Activated naive CD4-positive, alpha-beta T cell treated with anti-CD3 and anti-CD28 coated beads, Interleukin-2, amount 50 U/mL, for 72 hours (primary cell): Measurements from ENCODE around the gene SAMD8. TPM values are rescaled to one million over a fixed set of nuclear protein-coding genes. Genes with fewer than 3 reads are reported as not detected.
"Not testable (repeated sequence)": the region's sequence is repeated elsewhere in the genome, so short reads cannot be mapped to it uniquely, and the experiment has no call there.

Experiments used
- ATAC-seq, 2 donors: fragments of 150-1000 bp; cut with Tn5 transposase; 2 replicates each; pipeline ENCODE4 v1.10.0; 2021; ENCODE audit warnings: mild to moderate bottlenecking in 2 of 2, moderate library complexity in 2 of 2
- DNase-seq, 2 donors: peaks; one replicate each; pipeline ENCODE4 v3.0.0; 2021 to 2022; ENCODE audit warnings: low spot score in 2 of 2
- H3K27ac Mint-ChIP-seq, 2 donors: one replicate each; pipeline ENCODE4 v1.8.0; 2022; ENCODE audit warnings: mild to moderate bottlenecking in 2 of 2, mixed read lengths in 2 of 2
- H3K36me3 Mint-ChIP-seq, 2 donors: one replicate each; pipeline ENCODE4 v1.8.0; 2022; ENCODE audit warnings: mixed read lengths in 2 of 2
- H3K9me3 Mint-ChIP-seq, 2 donors: one replicate each; pipeline ENCODE4 v1.8.0; 2022; ENCODE audit warnings: mixed read lengths in 2 of 2
- total RNA-seq, 2 donors: library from RNA; stranded (reverse); gene quantifications; one replicate each; pipeline ENCODE4 v1.2.3, GENCODE V29; 2022

The SAMD8 gene
- total RNA-seq, 2 donors from 2014 or later: 24.9 to 32.2 TPM

GRCh38 chr10:75115137-75115536 lies 3.7 kb downstream of the SAMD8 start:
- H3K27ac Mint-ChIP-seq: no peak overlapping the region
- H3K9me3 Mint-ChIP-seq: peaks cover 0 to under 1% of the 10 kb centered on the region in 2 donors
- peaks cover 8% of the 10 kb centered on the region in 2 donors for H3K36me3 Mint-ChIP-seq
- no peak for DNase-seq
- no peak for ATAC-seq

GRCh38 chr10:75116941-75117775 lies 5.7 kb downstream of the SAMD8 start:
- peak overlapping the region in 1 of 2 donors; percentile 9 for H3K27ac Mint-ChIP-seq
- not testable (repeated sequence) for H3K9me3 Mint-ChIP-seq, ATAC-seq, H3K36me3 Mint-ChIP-seq, DNase-seq

- H3K9me3 Mint-ChIP-seq: no peaks in the 10 kb centered on the region
- ATAC-seq: no peak
- DNase-seq: no peak
- H3K36me3 Mint-ChIP-seq: no peaks in the 10 kb centered on the region
- peak overlapping the region in 1 of 2 donors; percentile 9 for H3K27ac Mint-ChIP-seq
Measured at GRCh38 chr10:75117995-75118394, 6.5 kb downstream of the SAMD8 start.

GRCh38 chr10:75119444-75120066 lies 8.1 kb downstream of the SAMD8 start:
- not testable (repeated sequence) for H3K36me3 Mint-ChIP-seq, H3K27ac Mint-ChIP-seq, H3K9me3 Mint-ChIP-seq, DNase-seq, ATAC-seq

GRCh38 chr10:75121322-75121721 lies 9.9 kb downstream of the SAMD8 start:
- no peak for ATAC-seq
- DNase-seq: no peak
- peaks cover 0 to 6% of the 10 kb centered on the region in 2 donors for H3K36me3 Mint-ChIP-seq
- no peak overlapping the region for H3K27ac Mint-ChIP-seq
- no peaks in the 10 kb centered on the region for H3K9me3 Mint-ChIP-seq

- no peaks in the 10 kb centered on the region for H3K9me3 Mint-ChIP-seq
- peaks cover 0 to 6% of the 10 kb centered on the region in 2 donors for H3K36me3 Mint-ChIP-seq
- no peak overlapping the region for H3K27ac Mint-ChIP-seq
- ATAC-seq: no peak
- DNase-seq: no peak
Measured at GRCh38 chr10:75122505-75122904, 11.0 kb downstream of the SAMD8 start.

- Mint-ChIP-seq H3K9me3 (no peaks in the 10 kb centered on the region), H3K27ac (no peak overlapping the region), H3K36me3 (peaks cover 0 to 6% of the 10 kb centered on the region in 2 donors)
- ATAC-seq: no peak
- DNase-seq: no peak
Measured at GRCh38 chr10:75123088-75123682, 11.7 kb downstream of the SAMD8 start.

- ATAC-seq: no peak
- Mint-ChIP-seq H3K9me3 (no peaks in the 10 kb centered on the region), H3K36me3 (peaks cover 0 to 6% of the 10 kb centered on the region in 2 donors), H3K27ac (peak overlapping the region in 1 of 2 donors; percentile 22)
- no peak for DNase-seq
Measured at GRCh38 chr10:75126277-75126676, 14.8 kb downstream of the SAMD8 start.

GRCh38 chr10:75127471-75127870 lies 16.0 kb downstream of the SAMD8 start:
- peaks cover 0 to 6% of the 10 kb centered on the region in 2 donors for H3K36me3 Mint-ChIP-seq
- ATAC-seq: no peak
- H3K27ac Mint-ChIP-seq: no peak overlapping the region
- DNase-seq: no peak
- no peaks in the 10 kb centered on the region for H3K9me3 Mint-ChIP-seq

GRCh38 chr10:75128985-75129384 lies 17.5 kb downstream of the SAMD8 start:
- H3K27ac Mint-ChIP-seq, DNase-seq, ATAC-seq, H3K9me3 Mint-ChIP-seq: not testable (repeated sequence)
- H3K36me3 Mint-ChIP-seq: peaks cover 0 to 16% of the 10 kb centered on the region in 2 donors

GRCh38 chr10:75129537-75129936 lies 18.1 kb downstream of the SAMD8 start:
- no peak for DNase-seq
- peaks cover 0 to 9% of the 10 kb centered on the region in 2 donors for H3K9me3 Mint-ChIP-seq
- ATAC-seq: no peak
- H3K36me3 Mint-ChIP-seq: peaks cover 0 to 16% of the 10 kb centered on the region in 2 donors
- H3K27ac Mint-ChIP-seq: no peak overlapping the region

GRCh38 chr10:75133701-75134100 lies 22.2 kb downstream of the SAMD8 start:
- ATAC-seq, H3K9me3 Mint-ChIP-seq, DNase-seq, H3K27ac Mint-ChIP-seq, H3K36me3 Mint-ChIP-seq: not testable (repeated sequence)

- peaks cover 0 to 10% of the 10 kb centered on the region in 2 donors for H3K36me3 Mint-ChIP-seq
- no peak for DNase-seq
- H3K27ac Mint-ChIP-seq: peak overlapping the region; percentile 70 to 85
- peaks cover 0 to 9% of the 10 kb centered on the region in 2 donors for H3K9me3 Mint-ChIP-seq
- peak; percentile 19 to 23 for ATAC-seq
Measured at GRCh38 chr10:75136346-75136745, 24.9 kb downstream of the SAMD8 start.

GRCh38 chr10:75137533-75138438 lies 26.3 kb downstream of the SAMD8 start:
- ATAC-seq (peak; percentile 91 to 95), DNase-seq (peak in 1 of 2 donors; percentile 16)
- Mint-ChIP-seq H3K36me3 (peaks cover 0 to 10% of the 10 kb centered on the region in 2 donors), H3K9me3 (peaks cover 0 to 9% of the 10 kb centered on the region in 2 donors), H3K27ac (peak overlapping the region; percentile 17 to 85)

GRCh38 chr10:75140246-75140645 lies 28.8 kb downstream of the SAMD8 start:
- DNase-seq: no peak
- H3K36me3 Mint-ChIP-seq: no peaks in the 10 kb centered on the region
- H3K27ac Mint-ChIP-seq: no peak overlapping the region
- H3K9me3 Mint-ChIP-seq: no peaks in the 10 kb centered on the region
- no peak for ATAC-seq

GRCh38 chr10:75143353-75143752 lies 31.9 kb downstream of the SAMD8 start:
- Mint-ChIP-seq H3K9me3 (no peaks in the 10 kb centered on the region), H3K27ac (no peak overlapping the region), H3K36me3 (no peaks in the 10 kb centered on the region)
- DNase-seq: no peak
- ATAC-seq: no peak
